Calu3 (cell line): Measurements from ENCODE around the gene SLC38A9. TPM values are rescaled to one million over a fixed set of nuclear protein-coding genes. Genes with fewer than 3 reads are reported as not detected.

Experiments used
- BruUV-seq: library from RNA; stranded (reverse); fragments of 400-500 nt; replicated peaks from 2 replicates; lab custom pipeline; 2021; lab: Mats Ljungman, UMichigan
- CTCF ChIA-PET: fragments of 300-600 bp; sonication (Branson Sonifier 250); formaldehyde crosslinking; loops from one replicate; lab custom pipeline; 2022; ENCODE audit warnings: antibody characterized with exemption; lab: Charles Lee
- DNase-seq: peaks from one replicate; pipeline ENCODE4 v3.0.0; 2022
- H3K27ac Mint-ChIP-seq: one replicate; pipeline ENCODE4 v1.8.0; 2022; ENCODE audit warnings: mixed read lengths; ENCODE audit not compliant: unreplicated experiment
- H3K27me3 Mint-ChIP-seq: one replicate; pipeline ENCODE4 v1.8.0; 2022; ENCODE audit warnings: mixed read lengths; ENCODE audit not compliant: unreplicated experiment
- H3K36me3 Mint-ChIP-seq: one replicate; pipeline ENCODE4 v1.8.0; 2022; ENCODE audit warnings: mild to moderate bottlenecking, moderate library complexity, mixed read lengths; ENCODE audit not compliant: insufficient read depth, unreplicated experiment
- H3K4me1 Mint-ChIP-seq: one replicate; pipeline ENCODE4 v1.8.0; 2022; ENCODE audit warnings: mild to moderate bottlenecking, low read depth, mixed read lengths; ENCODE audit not compliant: unreplicated experiment
- H3K4me3 Mint-ChIP-seq: one replicate; pipeline ENCODE4 v1.8.0; 2022; ENCODE audit warnings: mild to moderate bottlenecking, low read depth, moderate library complexity, mixed read lengths; ENCODE audit not compliant: unreplicated experiment
- H3K9me3 Mint-ChIP-seq: one replicate; pipeline ENCODE4 v1.8.0; 2022; ENCODE audit warnings: low read depth, mixed read lengths; ENCODE audit not compliant: unreplicated experiment
- intact Hi-C: fragments of 100-400 bp; cut with micrococcal nuclease; formaldehyde crosslinking; loops from one replicate; pipeline ENCODE4 v1.10.0; 2022; ENCODE audit not compliant: unreplicated experiment
- total RNA-seq: library from RNA; stranded (reverse); gene quantifications from 2 replicates; pipeline ENCODE4 v1.2.3, GENCODE V29; 2022
- TF ChIP-seq, protein P1 (sequence below): fragments of 200-600 bp; IDR thresholded peaks from one replicate; pipeline ENCODE4 v1.8.0; 2022; ENCODE audit warnings: antibody characterized with exemption; ENCODE audit not compliant: unreplicated experiment

The SLC38A9 gene
- total RNA-seq, 1 experiment from 2014 or later, result 30.5 TPM

DNA sequence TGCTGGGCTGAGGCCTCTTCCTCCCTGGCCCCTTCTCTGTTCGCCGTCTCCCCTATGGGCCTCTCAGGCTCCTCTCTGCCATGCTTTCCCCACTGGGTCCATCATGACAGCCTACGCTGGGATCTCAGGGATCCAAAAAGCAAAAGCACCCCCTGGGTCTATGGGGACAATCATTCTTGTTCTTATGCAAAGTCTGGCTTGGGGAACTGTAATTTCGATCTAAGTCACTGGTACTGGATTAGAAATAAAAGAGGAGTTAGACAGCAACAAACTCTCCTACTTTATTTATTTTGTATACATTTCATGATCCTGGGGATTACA lies 86.6 kb downstream of the SLC38A9 start:
- H3K27me3 Mint-ChIP-seq, result no peaks in the 10 kb centered on the region
- H3K4me3 Mint-ChIP-seq, result no peak overlapping the region
- CTCF ChIA-PET, result no interaction called here
- H3K36me3 Mint-ChIP-seq, result no peaks in the 10 kb centered on the region
- H3K9me3 Mint-ChIP-seq, result no peaks in the 10 kb centered on the region
- BruUV-seq, result no TSS peak
- no peak overlapping the region for H3K27ac Mint-ChIP-seq
- DNase-seq, result no peak
- no peaks in the 10 kb centered on the region for H3K4me1 Mint-ChIP-seq
- intact Hi-C loops, result no loop called here
- TF ChIP-seq, protein P1, sequence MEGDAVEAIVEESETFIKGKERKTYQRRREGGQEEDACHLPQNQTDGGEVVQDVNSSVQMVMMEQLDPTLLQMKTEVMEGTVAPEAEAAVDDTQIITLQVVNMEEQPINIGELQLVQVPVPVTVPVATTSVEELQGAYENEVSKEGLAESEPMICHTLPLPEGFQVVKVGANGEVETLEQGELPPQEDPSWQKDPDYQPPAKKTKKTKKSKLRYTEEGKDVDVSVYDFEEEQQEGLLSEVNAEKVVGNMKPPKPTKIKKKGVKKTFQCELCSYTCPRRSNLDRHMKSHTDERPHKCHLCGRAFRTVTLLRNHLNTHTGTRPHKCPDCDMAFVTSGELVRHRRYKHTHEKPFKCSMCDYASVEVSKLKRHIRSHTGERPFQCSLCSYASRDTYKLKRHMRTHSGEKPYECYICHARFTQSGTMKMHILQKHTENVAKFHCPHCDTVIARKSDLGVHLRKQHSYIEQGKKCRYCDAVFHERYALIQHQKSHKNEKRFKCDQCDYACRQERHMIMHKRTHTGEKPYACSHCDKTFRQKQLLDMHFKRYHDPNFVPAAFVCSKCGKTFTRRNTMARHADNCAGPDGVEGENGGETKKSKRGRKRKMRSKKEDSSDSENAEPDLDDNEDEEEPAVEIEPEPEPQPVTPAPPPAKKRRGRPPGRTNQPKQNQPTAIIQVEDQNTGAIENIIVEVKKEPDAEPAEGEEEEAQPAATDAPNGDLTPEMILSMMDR, result no peak

DNA sequence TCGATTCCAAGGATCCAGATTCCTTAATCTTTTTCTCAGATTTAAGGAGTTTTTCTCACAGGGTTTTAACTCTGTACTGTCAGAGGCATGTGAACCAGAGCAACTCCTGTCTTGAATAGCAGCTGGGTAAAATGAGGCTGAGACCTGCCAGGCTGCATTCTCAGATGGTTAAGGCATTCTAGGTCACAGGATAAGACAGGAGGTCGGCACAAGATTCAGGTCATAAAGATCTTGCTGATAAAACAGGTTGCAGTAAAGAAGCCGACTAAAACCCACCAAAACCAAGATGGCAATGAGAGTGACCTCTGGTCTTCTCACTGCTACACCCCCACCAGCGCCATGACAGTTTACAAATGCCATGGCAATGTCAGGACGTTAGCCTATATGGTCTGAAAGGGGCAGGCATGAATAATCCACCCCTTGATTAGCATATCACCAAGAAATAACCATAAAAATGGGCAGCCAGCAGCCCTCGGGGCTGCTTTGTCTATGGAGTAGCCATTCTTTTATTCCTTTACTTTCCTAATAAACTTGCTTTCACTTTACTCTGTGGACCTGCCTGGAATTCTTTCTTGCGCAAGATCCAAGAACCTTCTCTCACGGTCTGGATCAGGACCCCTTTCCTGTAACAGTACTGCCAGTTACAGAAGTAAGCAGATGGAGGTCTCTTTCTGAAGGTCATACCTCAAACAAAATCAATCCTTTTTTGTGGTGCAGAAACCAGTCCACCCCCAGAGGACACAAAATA lies 87.1 kb downstream of the SLC38A9 start:
- CTCF ChIA-PET, result interaction anchor here (0.7 kb wide), 1 partner anchor 21 kb away, joined by 3 read pairs; no protein-coding TSS in a partner anchor
- Mint-ChIP-seq H3K36me3 (no peaks in the 10 kb centered on the region), H3K4me3 (no peak overlapping the region), H3K27me3 (no peaks in the 10 kb centered on the region), H3K4me1 (no peaks in the 10 kb centered on the region), H3K9me3 (no peaks in the 10 kb centered on the region), H3K27ac (no peak overlapping the region)
- BruUV-seq, result no TSS peak
- TF ChIP-seq, protein P1, result no peak
- DNase-seq, result no peak
- intact Hi-C loops, result no loop called here

DNA sequence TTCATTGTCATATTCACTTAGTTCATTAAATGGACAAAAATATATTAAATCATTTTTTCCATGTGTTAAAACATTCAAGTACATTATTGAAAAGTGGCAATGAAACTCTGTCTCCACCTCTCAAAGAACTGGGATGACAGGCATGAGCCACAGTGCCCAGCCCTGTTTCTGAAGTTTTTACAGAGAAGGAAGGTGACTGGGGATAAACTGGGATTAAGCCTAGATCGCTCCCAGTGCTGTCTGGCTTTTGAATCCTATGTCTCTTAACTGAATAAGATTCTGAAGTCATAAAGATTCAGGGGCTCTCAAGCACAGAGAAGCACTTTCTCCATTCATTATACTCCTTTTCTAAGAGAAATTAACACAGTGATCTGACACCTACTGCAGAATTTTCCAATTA lies 88.3 kb downstream of the SLC38A9 start:
- no peak overlapping the region for H3K4me3 Mint-ChIP-seq
- DNase-seq, result no peak
- H3K36me3 Mint-ChIP-seq, result no peaks in the 10 kb centered on the region
- intact Hi-C loops, result no loop called here
- no peak overlapping the region for H3K27ac Mint-ChIP-seq
- BruUV-seq, result no TSS peak
- no peaks in the 10 kb centered on the region for H3K9me3 Mint-ChIP-seq
- TF ChIP-seq, protein P1, result no peak
- H3K27me3 Mint-ChIP-seq, result no peaks in the 10 kb centered on the region
- CTCF ChIA-PET, result no interaction called here
- no peaks in the 10 kb centered on the region for H3K4me1 Mint-ChIP-seq

DNA sequence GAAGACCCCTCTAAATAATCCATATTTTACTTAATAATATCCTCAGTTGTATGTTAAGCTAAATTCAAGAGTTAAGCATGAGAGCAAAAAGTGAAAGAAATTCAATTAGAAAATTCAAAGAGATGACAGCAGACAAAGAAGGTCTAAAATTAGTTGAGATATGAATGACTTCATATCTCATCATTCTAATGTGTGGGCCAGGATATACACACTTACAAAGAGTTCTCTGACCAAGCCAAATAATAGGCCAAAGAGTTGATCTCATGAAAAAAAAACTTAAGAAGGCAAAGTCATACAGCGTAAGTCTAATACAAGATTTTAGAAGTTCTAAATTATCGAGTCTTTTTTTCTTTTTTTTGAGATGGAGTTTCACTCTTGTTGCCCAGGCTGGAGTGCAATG lies 89.7 kb downstream of the SLC38A9 start:
- no peak for DNase-seq
- CTCF ChIA-PET, result interaction anchor here (0.6 kb wide), 1 partner anchor 29 kb away, joined by 5 read pairs; no protein-coding TSS in a partner anchor
- intact Hi-C loops, result no loop called here
- BruUV-seq, result no TSS peak
- Mint-ChIP-seq H3K27me3 (no peaks in the 10 kb centered on the region), H3K36me3 (no peaks in the 10 kb centered on the region), H3K27ac (no peak overlapping the region), H3K4me1 (no peaks in the 10 kb centered on the region), H3K9me3 (no peaks in the 10 kb centered on the region), H3K4me3 (no peak overlapping the region)
- TF ChIP-seq, protein P1, result no peak
